ENCODE data around the gene RPS21.

The RPS21 gene

GRCh38 chr20:62429455-62430310, 42.8 kb downstream of the RPS21 start:
- no peak for TF ChIP-seq CTCF (IDR thresholded peaks at IDR 0.05; ENCODE audit: low read depth, low read length, poor library complexity, severe bottlenecking)
- no peak for TF ChIP-seq EZH2phosphoT487 (IDR thresholded peaks at IDR 0.05; ENCODE audit: borderline replicate concordance, low read length)
- Histone ChIP-seq H3K4me1 (ENCODE audit: control insufficient read depth, low read length) (no peaks in the 10 kb centered on the region), H3K36me3 (ENCODE audit: control insufficient read depth, low read length) (no peaks in the 10 kb centered on the region), H3K9me2 (replicated peaks; ENCODE audit: control insufficient read depth, low read length) (no peaks in the 10 kb centered on the region), H3K27ac (ENCODE audit: low read depth, low read length) (no peak overlapping the region), H3K79me2 (ENCODE audit: control insufficient read depth, low read length) (no peaks in the 10 kb centered on the region), H3F3A (ENCODE audit: control insufficient read depth, insufficient read depth) (no peaks in the 10 kb centered on the region), H3K4me3 (ENCODE audit: low read length) (no peak overlapping the region), H4K20me1 (ENCODE audit: control insufficient read depth, insufficient read depth, low read depth, low read length) (no peaks in the 10 kb centered on the region), H3K27me3 (ENCODE audit: control insufficient read depth, low read length) (no peaks in the 10 kb centered on the region; the same call in 1 of the 2 replicates), H3K9me3 (ENCODE audit: control insufficient read depth, insufficient read depth, low read length) (no peaks in the 10 kb centered on the region), H3K4me2 (ENCODE audit: low read length) (no peak overlapping the region)

GRCh38 chr20:62430311-62430853, 43.5 kb downstream of the RPS21 start:
- Histone ChIP-seq H3K36me3 (ENCODE audit: control insufficient read depth, low read length) (no peaks in the 10 kb centered on the region), H3K9me3 (ENCODE audit: control insufficient read depth, insufficient read depth, low read length) (no peaks in the 10 kb centered on the region), H3K4me1 (ENCODE audit: control insufficient read depth, low read length) (no peaks in the 10 kb centered on the region), H4K20me1 (ENCODE audit: control insufficient read depth, insufficient read depth, low read depth, low read length) (no peaks in the 10 kb centered on the region), H3K27me3 (ENCODE audit: control insufficient read depth, low read length) (peaks cover 3% of the 10 kb centered on the region; the same call in 1 of the 2 replicates), H3K79me2 (ENCODE audit: control insufficient read depth, low read length) (no peaks in the 10 kb centered on the region), H3K4me2 (ENCODE audit: low read length) (no peak overlapping the region), H3K9me2 (replicated peaks; ENCODE audit: control insufficient read depth, low read length) (no peaks in the 10 kb centered on the region), H3K4me3 (ENCODE audit: low read length) (no peak overlapping the region), H3F3A (ENCODE audit: control insufficient read depth, insufficient read depth) (no peaks in the 10 kb centered on the region), H3K27ac (ENCODE audit: low read depth, low read length) (no peak overlapping the region)
- TF ChIP-seq CTCF (IDR thresholded peaks at IDR 0.05; ENCODE audit: low read depth, low read length, poor library complexity, severe bottlenecking) (no peak), EZH2phosphoT487 (IDR thresholded peaks at IDR 0.05; ENCODE audit: borderline replicate concordance, low read length) (no peak)

- Histone ChIP-seq H3F3A (ENCODE audit: control insufficient read depth, insufficient read depth) (no peaks in the 10 kb centered on the region), H3K9me3 (ENCODE audit: control insufficient read depth, insufficient read depth, low read length) (no peaks in the 10 kb centered on the region), H3K4me2 (ENCODE audit: low read length) (no peak overlapping the region), H3K9me2 (replicated peaks; ENCODE audit: control insufficient read depth, low read length) (no peaks in the 10 kb centered on the region), H4K20me1 (ENCODE audit: control insufficient read depth, insufficient read depth, low read depth, low read length) (no peaks in the 10 kb centered on the region), H3K4me3 (ENCODE audit: low read length) (no peak overlapping the region), H3K79me2 (ENCODE audit: control insufficient read depth, low read length) (no peaks in the 10 kb centered on the region), H3K27me3 (ENCODE audit: control insufficient read depth, low read length) (peaks cover 3% of the 10 kb centered on the region; the same call in 1 of the 2 replicates), H3K4me1 (ENCODE audit: control insufficient read depth, low read length) (no peaks in the 10 kb centered on the region), H3K36me3 (ENCODE audit: control insufficient read depth, low read length) (no peaks in the 10 kb centered on the region), H3K27ac (ENCODE audit: low read depth, low read length) (no peak overlapping the region)
- TF ChIP-seq CTCF (IDR thresholded peaks at IDR 0.05; ENCODE audit: low read depth, low read length, poor library complexity, severe bottlenecking): no peak
- TF ChIP-seq EZH2phosphoT487 (IDR thresholded peaks at IDR 0.05; ENCODE audit: borderline replicate concordance, low read length): no peak
Observed at GRCh38 chr20:62430866-62431447, 44.1 kb downstream of the RPS21 start.
